ENCODE results near the gene DIP2A. TPM values are rescaled to one million over a fixed set of nuclear protein-coding genes. Genes with fewer than 3 reads are reported as not detected.

Gene DIP2A
- total and polyA plus RNA-seq, 4 donors, result 15.5 to 71.4 (median 28.7) TPM

DNA sequence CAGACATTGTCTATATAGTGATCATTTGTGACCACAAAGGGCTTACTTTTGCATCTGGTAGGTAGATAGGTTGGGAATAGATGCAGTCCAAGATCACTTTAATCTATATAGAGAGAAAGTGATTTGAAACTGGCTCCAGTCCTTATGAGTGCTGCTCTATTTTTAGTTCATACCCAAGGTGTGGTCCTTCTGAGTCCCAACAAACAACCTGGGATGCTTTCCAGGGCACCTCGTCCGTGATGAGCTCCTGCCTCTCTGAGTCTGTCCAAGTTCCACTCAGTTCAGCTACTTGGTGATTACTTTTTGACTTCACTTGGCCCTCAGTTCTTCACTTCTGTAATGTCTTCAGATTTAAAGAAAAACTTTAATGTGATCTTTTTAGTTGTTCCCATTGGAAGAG lies 20.2 kb downstream of the DIP2A start:
- WGBS, 2 donors, result 61 to 84% methylated on average over 2 of the region's 2 CpGs
- no peak overlapping the region for H3K4me3 ChIP-seq
- DNase-seq, result no peak

DNA sequence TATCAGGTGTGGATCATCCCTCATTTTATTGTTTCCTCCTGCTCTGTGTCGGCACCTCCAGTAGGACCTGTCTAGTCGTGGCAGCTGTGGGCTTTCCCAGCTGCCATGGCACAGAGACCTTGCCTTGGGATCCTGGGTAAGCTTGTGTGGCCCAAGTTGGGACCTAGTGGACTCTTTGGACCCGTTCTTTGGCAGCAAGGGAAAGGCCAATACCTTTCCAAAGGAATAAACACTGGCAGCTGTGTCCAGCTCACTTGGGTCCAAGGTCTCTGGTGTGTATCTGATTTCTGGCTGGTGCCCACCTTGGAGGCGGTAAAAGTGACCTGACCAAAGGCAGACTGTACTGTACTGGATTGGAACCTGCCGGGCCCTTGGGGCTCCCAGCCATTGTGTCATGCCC lies 21.8 kb downstream of the DIP2A start:
- TF ChIP-seq, protein P1, sequence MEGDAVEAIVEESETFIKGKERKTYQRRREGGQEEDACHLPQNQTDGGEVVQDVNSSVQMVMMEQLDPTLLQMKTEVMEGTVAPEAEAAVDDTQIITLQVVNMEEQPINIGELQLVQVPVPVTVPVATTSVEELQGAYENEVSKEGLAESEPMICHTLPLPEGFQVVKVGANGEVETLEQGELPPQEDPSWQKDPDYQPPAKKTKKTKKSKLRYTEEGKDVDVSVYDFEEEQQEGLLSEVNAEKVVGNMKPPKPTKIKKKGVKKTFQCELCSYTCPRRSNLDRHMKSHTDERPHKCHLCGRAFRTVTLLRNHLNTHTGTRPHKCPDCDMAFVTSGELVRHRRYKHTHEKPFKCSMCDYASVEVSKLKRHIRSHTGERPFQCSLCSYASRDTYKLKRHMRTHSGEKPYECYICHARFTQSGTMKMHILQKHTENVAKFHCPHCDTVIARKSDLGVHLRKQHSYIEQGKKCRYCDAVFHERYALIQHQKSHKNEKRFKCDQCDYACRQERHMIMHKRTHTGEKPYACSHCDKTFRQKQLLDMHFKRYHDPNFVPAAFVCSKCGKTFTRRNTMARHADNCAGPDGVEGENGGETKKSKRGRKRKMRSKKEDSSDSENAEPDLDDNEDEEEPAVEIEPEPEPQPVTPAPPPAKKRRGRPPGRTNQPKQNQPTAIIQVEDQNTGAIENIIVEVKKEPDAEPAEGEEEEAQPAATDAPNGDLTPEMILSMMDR (IDR thresholded peaks at IDR 0.05; ENCODE audit: control extremely low read depth, extremely low read depth), result no peak
- Histone ChIP-seq H3K9ac (ENCODE audit: insufficient read depth in 1 of 2, low read length in 2 of 2) (no peak overlapping the region), H3K27ac (ENCODE audit: low read depth in 1 of 2, low read length in 1 of 2) (no peak overlapping the region), H3K9me3 (ENCODE audit: control insufficient read depth in 4 of 4, insufficient read depth in 3 of 4, low read length in 3 of 4) (no peaks in the 10 kb centered on the region), H3K4me3 (no peak overlapping the region), H3K27me3 (ENCODE audit: control insufficient read depth in 3 of 3, insufficient read depth in 3 of 3, low read length in 2 of 3) (no peaks in the 10 kb centered on the region), H3K36me3 (ENCODE audit: control insufficient read depth in 4 of 4, insufficient read depth in 4 of 4, low read length in 4 of 4) (peaks cover 0 to 9% (median 4%) of the 10 kb centered on the region in 4 donors), H3K4me1 (ENCODE audit: control insufficient read depth in 5 of 5, insufficient read depth in 5 of 5, low read length in 5 of 5) (peaks cover 0 to 13% (median 0%) of the 10 kb centered on the region in 5 donors)
- no peak for ATAC-seq (ENCODE audit: insufficient read depth, low FRiP score)
- WGBS, 2 donors, result 95 to 100% methylated on average over 5 of the region's 5 CpGs
- no peak for DNase-seq

More for the DNA sequence above, 20.2 kb downstream of the DIP2A start:
- Histone ChIP-seq H3K27ac (ENCODE audit: low read depth in 1 of 2, low read length in 1 of 2) (no peak overlapping the region), H3K36me3 (ENCODE audit: control insufficient read depth in 4 of 4, insufficient read depth in 4 of 4, low read length in 4 of 4) (peaks cover 0 to 9% (median 4%) of the 10 kb centered on the region in 4 donors), H3K4me1 (ENCODE audit: control insufficient read depth in 5 of 5, insufficient read depth in 5 of 5, low read length in 5 of 5) (peaks cover 0 to 13% (median 0%) of the 10 kb centered on the region in 5 donors), H3K27me3 (ENCODE audit: control insufficient read depth in 3 of 3, insufficient read depth in 3 of 3, low read length in 2 of 3) (no peaks in the 10 kb centered on the region), H3K9me3 (ENCODE audit: control insufficient read depth in 4 of 4, insufficient read depth in 3 of 4, low read length in 3 of 4) (no peaks in the 10 kb centered on the region), H3K9ac (ENCODE audit: insufficient read depth in 1 of 2, low read length in 2 of 2) (no peak overlapping the region)
- ATAC-seq (ENCODE audit: insufficient read depth, low FRiP score), result no peak
- TF ChIP-seq, protein P1 (IDR thresholded peaks at IDR 0.05; ENCODE audit: control extremely low read depth, extremely low read depth), result no peak

DNA sequence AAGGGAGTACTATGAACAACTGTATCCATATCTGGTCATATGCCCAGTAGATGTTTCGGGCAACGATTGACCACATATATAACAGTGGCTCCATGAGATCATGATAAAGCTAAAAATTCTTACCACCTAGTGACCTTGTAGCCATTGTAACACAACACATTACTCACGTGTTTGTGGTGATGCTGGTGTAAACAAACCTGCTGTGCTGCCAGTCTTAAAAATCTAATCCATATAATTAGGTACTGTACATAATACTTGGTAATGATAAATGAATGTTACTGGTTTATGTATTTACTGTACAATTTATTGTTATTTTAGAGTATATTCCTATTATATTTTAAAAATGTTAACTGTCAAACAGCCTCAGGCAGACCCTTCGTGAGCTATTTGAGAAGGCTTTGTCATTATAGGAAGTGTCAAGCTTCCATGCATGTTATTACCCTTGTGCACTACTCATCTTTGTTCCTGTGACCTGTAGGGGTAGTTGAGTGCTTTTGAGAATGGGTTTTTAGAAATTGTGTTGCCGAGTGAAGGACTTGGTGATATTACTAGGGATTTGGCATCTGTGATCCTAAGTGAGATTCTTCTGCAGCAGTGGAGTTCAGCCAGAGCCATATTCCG lies 23.6 kb downstream of the DIP2A start:
- 89 to 93% methylated on average over 6 of the region's 6 CpGs for WGBS, 2 donors
- DNase-seq, result no peak
- Histone ChIP-seq H3K4me1 (ENCODE audit: control insufficient read depth in 5 of 5, insufficient read depth in 5 of 5, low read length in 5 of 5) (peaks cover 0 to 13% (median 0%) of the 10 kb centered on the region in 5 donors), H3K9me3 (ENCODE audit: control insufficient read depth in 4 of 4, insufficient read depth in 3 of 4, low read length in 3 of 4) (no peaks in the 10 kb centered on the region), H3K36me3 (ENCODE audit: control insufficient read depth in 4 of 4, insufficient read depth in 4 of 4, low read length in 4 of 4) (peaks cover 0 to 9% (median 4%) of the 10 kb centered on the region in 4 donors), H3K9ac (ENCODE audit: insufficient read depth in 1 of 2, low read length in 2 of 2) (no peak overlapping the region), H3K27ac (ENCODE audit: low read depth in 1 of 2, low read length in 1 of 2) (no peak overlapping the region), H3K4me3 (no peak overlapping the region), H3K27me3 (ENCODE audit: control insufficient read depth in 3 of 3, insufficient read depth in 3 of 3, low read length in 2 of 3) (no peaks in the 10 kb centered on the region)
- no peak for ATAC-seq (ENCODE audit: insufficient read depth, low FRiP score)
- TF ChIP-seq, protein P1 (IDR thresholded peaks at IDR 0.05; ENCODE audit: control extremely low read depth, extremely low read depth), result no peak

DNA sequence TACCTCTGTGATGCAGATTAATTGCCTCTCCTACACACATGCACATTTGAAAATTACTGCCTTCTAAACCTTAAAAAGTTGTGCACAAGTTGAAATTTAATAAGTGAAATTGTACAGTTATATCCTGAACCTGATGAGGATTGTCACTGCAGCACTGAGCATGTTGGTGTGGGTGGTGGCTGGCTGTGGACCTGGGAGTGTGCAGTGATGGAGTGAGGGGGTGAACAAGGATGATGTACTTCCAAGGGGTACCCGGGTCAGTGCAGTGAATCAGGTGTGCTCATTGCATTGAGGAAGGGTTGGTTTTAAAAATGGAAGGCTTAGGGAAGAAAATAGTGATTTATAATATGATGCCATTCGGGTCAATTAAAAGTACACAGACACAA lies 24.1 kb downstream of the DIP2A start:
- DNase-seq (no peak), ATAC-seq (ENCODE audit: insufficient read depth, low FRiP score) (no peak)
- H3K36me3 ChIP-seq (ENCODE audit: control insufficient read depth in 4 of 4, insufficient read depth in 4 of 4, low read length in 4 of 4), result peaks cover 0 to 9% (median 4%) of the 10 kb centered on the region in 4 donors
- H3K9me3 ChIP-seq (ENCODE audit: control insufficient read depth in 4 of 4, insufficient read depth in 3 of 4, low read length in 3 of 4), result no peaks in the 10 kb centered on the region
- WGBS, 2 donors, result 89 to 91% methylated on average over 2 of the region's 2 CpGs
- no peak overlapping the region for H3K9ac ChIP-seq (ENCODE audit: insufficient read depth in 1 of 2, low read length in 2 of 2)
- no peaks in the 10 kb centered on the region for H3K27me3 ChIP-seq (ENCODE audit: control insufficient read depth in 3 of 3, insufficient read depth in 3 of 3, low read length in 2 of 3)
- peaks cover 0 to 13% (median 0%) of the 10 kb centered on the region in 5 donors for H3K4me1 ChIP-seq (ENCODE audit: control insufficient read depth in 5 of 5, insufficient read depth in 5 of 5, low read length in 5 of 5)
- H3K27ac ChIP-seq (ENCODE audit: low read depth in 1 of 2, low read length in 1 of 2), result no peak overlapping the region
- TF ChIP-seq, protein P1 (IDR thresholded peaks at IDR 0.05; ENCODE audit: control extremely low read depth, extremely low read depth), result no peak
- H3K4me3 ChIP-seq, result no peak overlapping the region
